ENCODE measurements around the gene FRRS1.
"Not testable (repeated sequence)": the region's sequence is repeated elsewhere in the genome, so short reads cannot be mapped to it uniquely, and the experiment has no call there.

FRRS1 gene, protein sequence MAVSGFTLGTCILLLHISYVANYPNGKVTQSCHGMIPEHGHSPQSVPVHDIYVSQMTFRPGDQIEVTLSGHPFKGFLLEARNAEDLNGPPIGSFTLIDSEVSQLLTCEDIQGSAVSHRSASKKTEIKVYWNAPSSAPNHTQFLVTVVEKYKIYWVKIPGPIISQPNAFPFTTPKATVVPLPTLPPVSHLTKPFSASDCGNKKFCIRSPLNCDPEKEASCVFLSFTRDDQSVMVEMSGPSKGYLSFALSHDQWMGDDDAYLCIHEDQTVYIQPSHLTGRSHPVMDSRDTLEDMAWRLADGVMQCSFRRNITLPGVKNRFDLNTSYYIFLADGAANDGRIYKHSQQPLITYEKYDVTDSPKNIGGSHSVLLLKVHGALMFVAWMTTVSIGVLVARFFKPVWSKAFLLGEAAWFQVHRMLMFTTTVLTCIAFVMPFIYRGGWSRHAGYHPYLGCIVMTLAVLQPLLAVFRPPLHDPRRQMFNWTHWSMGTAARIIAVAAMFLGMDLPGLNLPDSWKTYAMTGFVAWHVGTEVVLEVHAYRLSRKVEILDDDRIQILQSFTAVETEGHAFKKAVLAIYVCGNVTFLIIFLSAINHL

DNA sequence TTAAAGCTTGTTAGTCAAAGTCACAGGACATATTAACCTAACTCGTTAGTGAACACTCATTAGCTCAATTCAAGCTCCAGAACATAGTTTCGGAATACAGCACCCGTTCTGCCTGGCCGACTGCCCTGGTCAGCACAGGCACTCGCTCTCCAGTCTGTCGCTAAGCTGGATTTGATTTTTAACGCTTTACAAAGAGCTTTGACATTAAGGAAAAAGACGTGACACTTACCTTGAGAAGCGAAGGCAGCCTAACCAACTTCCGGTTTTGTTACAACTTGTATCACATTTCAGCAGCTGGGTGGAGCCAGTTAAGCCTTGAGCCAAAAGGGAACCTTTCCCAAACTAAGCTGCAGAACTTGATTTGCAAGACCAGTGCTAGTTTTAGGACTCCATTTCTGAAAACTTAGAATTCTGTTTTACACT, at the start of gene FRRS1:
Gene FRRS1 (minus strand): TSS at position 258 of the 423 bp plus-strand sequence. CDS start 17,867 bp downstream, outside the sequence.
- H3K36me3 ChIP-seq (ENCODE audit: insufficient read depth, low read length), result no peaks in the 10 kb centered on the region
- H3K9ac ChIP-seq (ENCODE audit: low read depth, low read length), result peak within 1 kb of the TSS; percentile 80
- H3K9me3 ChIP-seq (ENCODE audit: control insufficient read depth, insufficient read depth, low read length), result no peaks in the 10 kb centered on the region
- H3K4me1 ChIP-seq (ENCODE audit: insufficient read depth, low read length), result no peaks in the 10 kb centered on the region

DNA sequence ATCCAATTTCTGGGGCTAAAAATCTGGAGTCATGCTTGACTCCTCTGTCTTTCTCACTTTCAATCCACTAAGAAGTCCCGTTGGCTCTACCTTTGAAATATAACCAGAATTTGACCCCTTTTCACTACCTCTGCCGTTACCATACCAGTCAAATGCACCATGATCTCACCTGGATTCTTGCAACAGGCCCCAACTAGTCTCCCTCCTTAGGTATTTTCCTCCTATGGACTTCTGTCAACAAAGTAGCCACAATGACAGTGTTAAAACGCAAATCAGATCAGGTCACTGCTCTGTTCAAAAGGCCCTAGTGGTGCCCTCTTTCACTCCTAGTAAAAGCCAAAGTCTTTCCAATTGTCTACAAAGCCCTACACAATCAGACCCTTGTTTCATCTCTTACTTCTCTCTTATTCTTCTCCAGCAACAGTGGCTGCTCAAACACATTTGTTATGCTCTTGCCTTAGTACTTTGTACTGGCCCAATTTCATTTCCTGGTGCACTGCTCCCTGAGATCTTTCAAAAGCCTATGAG, 48.0 kb upstream of the FRRS1 start:
- Histone ChIP-seq H3K36me3 (ENCODE audit: insufficient read depth, low read length) (no peaks in the 10 kb centered on the region), H3K9ac (ENCODE audit: low read depth, low read length) (no peak overlapping the region), H3K4me1 (ENCODE audit: insufficient read depth, low read length) (no peaks in the 10 kb centered on the region), H3K9me3 (ENCODE audit: control insufficient read depth, insufficient read depth, low read length) (no peaks in the 10 kb centered on the region)

DNA sequence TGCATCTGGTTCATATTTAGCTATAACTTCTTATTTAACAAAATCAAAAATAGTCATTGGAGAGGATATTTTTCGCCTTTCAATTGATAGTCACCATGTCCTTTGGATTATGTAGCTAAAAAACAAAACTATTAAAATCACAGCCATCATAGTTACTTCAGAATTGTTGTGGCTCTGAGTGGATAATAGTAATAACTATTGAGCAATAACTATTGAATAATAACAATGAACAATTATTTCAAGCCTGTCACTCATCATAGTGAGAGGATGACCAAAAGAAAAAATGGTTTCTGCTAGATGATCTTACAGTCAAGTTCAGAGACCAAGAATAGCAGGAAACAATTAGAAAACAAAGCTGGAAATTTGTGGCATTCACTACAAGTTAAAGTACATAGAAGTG, 45.3 kb upstream of the FRRS1 start:
- H3K9me3 ChIP-seq (ENCODE audit: control insufficient read depth, insufficient read depth, low read length), result no peaks in the 10 kb centered on the region
- H3K36me3 ChIP-seq (ENCODE audit: insufficient read depth, low read length), result no peaks in the 10 kb centered on the region
- 0 out of 2 replicates have a peak, but pooled peaks cover 4% of the 10 kb centered on the region for H3K4me1 ChIP-seq (ENCODE audit: insufficient read depth, low read length)
- no peak overlapping the region for H3K9ac ChIP-seq (ENCODE audit: low read depth, low read length)

DNA sequence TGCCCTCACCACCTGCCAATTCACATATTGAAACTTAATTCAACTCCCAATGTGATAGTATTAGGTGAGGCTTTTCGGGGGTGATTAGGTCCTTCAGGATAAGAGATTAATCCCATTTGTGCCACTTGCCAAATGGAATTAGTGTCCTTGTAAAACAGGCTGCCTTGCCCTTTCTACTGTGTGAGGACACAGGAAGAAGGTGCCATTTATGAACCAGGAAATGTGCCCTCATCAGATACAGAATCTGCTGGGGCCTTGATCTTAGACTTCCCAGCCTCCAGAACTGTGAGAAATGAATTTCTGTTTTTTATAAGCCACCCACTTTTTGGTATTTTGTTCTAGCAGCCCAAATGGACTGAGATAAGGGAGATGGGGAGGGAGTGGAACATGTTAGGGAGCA, 44.6 kb upstream of the FRRS1 start:
- Histone ChIP-seq H3K9ac (ENCODE audit: low read depth, low read length) (no peak overlapping the region), H3K9me3 (ENCODE audit: control insufficient read depth, insufficient read depth, low read length) (no peaks in the 10 kb centered on the region), H3K36me3 (ENCODE audit: insufficient read depth, low read length) (no peaks in the 10 kb centered on the region), H3K4me1 (ENCODE audit: insufficient read depth, low read length) (0 out of 2 replicates have a peak, but pooled peaks cover 4% of the 10 kb centered on the region)

DNA sequence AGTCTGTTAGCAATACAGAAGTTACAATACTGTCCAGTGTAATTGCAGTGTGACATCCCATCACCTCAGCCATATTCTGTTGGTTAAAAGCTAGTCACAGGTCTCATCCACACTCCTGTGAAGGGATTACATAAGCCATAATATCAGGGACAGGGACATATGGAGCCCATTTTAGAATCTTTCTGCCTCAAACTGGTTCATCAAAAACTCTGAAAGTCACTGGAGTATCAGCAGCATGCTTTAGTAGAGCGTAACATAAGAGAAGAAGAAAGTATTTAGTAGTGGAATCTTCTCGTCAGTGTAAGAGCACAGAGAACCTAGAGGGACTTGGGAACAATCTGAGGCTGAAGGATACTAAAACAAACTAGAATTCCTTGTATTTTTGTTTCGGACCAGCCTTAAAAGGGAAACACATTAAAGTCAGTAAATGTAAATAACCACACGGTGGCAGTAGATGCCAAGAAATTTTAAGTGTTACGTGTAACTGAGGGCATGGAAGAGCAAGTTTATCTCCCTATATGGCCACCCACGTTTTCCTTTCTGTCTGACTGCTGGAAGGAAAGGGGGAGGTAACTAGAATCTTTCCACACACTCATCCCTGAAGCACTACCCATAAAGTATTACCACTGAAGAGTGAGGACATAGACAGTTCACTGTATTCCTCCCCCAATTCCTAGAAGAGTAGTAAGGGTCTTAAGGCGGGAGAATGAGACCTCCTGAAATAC, 42.1 kb upstream of the FRRS1 start:
- H3K9me3 ChIP-seq (ENCODE audit: control insufficient read depth, insufficient read depth, low read length), result no peaks in the 10 kb centered on the region
- H3K9ac ChIP-seq (ENCODE audit: low read depth, low read length), result no peak overlapping the region; the same call in 1 of the 2 replicates
- 0 out of 2 replicates have a peak, but pooled peaks cover 4% of the 10 kb centered on the region for H3K4me1 ChIP-seq (ENCODE audit: insufficient read depth, low read length)
- H3K36me3 ChIP-seq (ENCODE audit: insufficient read depth, low read length), result no peaks in the 10 kb centered on the region

DNA sequence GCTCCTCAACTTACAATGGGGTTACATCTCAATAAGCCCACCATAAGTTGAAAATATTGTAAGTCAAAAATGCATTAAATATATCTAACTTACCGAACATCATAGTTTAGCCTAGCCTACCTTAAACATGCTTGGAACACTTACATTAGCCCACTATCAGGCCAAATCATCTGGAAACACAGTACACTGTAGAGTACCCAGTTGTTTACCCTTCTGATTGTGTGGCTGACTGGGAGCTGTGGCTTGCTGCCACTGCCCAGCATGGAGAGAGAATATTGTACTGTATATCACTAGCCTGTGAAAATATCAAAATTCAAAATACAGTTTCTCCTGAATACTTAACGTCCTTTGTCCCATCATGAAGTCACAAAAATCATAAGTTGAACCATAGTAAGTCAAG, 40.4 kb upstream of the FRRS1 start:
- no peaks in the 10 kb centered on the region for H3K36me3 ChIP-seq (ENCODE audit: insufficient read depth, low read length)

DNA sequence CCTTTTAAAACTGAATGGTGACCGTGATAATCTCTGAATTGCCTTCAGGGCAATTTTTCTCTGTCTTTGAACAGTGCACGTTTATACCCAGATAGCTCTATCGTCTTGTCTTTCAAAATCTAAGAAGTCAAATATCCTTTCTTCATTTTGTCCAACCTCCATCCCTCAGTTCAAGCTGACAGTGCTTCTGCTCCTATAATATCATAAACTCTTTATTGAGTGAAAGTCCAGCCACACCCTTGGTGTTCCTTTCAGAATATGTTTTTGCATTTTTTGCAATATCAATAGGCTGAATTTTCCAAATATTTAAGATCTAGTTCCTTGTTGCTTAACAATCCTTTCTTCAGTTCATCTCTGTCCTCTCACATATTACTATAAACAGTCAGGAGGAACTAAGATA, 35.1 kb upstream of the FRRS1 start:
- no peaks in the 10 kb centered on the region for H3K9me3 ChIP-seq (ENCODE audit: control insufficient read depth, insufficient read depth, low read length)
- H3K9ac ChIP-seq (ENCODE audit: low read depth, low read length), result no peak overlapping the region
- H3K4me1 ChIP-seq (ENCODE audit: insufficient read depth, low read length), result no peaks in the 10 kb centered on the region
- no peaks in the 10 kb centered on the region for H3K36me3 ChIP-seq (ENCODE audit: insufficient read depth, low read length)

More for the DNA sequence above, 40.4 kb upstream of the FRRS1 start:
- Histone ChIP-seq H3K9me3 (ENCODE audit: control insufficient read depth, insufficient read depth, low read length) (no peaks in the 10 kb centered on the region), H3K9ac (ENCODE audit: low read depth, low read length) (no peak overlapping the region), H3K4me1 (ENCODE audit: insufficient read depth, low read length) (0 out of 2 replicates have a peak, but pooled peaks cover 4% of the 10 kb centered on the region)

DNA sequence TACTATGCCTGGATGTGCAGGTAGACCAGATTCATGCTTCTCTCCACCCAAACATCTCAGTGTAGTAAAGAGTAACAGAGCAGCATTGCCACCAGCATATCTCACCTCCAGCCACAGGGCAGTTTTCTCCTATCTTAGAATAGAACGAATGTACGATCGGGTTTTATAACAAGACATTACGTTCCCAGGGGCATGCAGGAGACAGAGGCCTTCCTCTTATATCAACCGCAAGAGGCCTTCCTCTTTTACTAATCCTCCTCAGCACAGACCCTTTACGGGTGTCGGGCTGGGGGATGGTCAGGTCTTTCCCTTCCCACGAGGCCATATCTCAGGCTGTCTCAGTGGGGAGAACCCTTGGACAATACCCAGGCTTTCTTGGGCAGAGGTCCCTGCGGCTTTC, 27.4 kb upstream of the FRRS1 start:
- H3K9ac ChIP-seq (ENCODE audit: low read depth, low read length); H3K36me3 ChIP-seq (ENCODE audit: insufficient read depth, low read length); H3K9me3 ChIP-seq (ENCODE audit: control insufficient read depth, insufficient read depth, low read length): not testable (repeated sequence)

DNA sequence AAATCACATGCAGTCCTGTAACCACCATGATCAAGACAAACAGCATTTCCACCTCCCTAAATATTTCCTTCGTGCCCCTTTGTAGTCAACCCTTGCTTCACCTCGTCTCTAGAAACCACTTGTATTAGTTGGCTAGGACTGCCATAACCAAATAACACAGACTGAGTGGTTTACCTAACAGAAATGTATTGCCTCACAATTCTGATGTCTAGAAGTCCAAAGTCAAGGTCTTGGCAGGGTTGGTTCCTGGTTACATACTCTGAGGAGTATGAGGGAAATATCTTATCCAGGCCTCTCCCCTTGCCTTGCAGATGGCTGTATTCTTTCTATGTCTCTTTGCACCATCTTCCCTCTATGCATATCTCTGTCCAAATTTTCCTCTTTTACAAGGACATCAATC, 23.3 kb upstream of the FRRS1 start:
- Histone ChIP-seq H3K4me1 (ENCODE audit: insufficient read depth, low read length) (no peaks in the 10 kb centered on the region), H3K9ac (ENCODE audit: low read depth, low read length) (no peak overlapping the region), H3K9me3 (ENCODE audit: control insufficient read depth, insufficient read depth, low read length) (no peaks in the 10 kb centered on the region), H3K36me3 (ENCODE audit: insufficient read depth, low read length) (no peaks in the 10 kb centered on the region; the same call in 1 of the 2 replicates)

More for the DNA sequence above, 27.4 kb upstream of the FRRS1 start:
- H3K4me1 ChIP-seq (ENCODE audit: insufficient read depth, low read length), result not testable (repeated sequence)

DNA sequence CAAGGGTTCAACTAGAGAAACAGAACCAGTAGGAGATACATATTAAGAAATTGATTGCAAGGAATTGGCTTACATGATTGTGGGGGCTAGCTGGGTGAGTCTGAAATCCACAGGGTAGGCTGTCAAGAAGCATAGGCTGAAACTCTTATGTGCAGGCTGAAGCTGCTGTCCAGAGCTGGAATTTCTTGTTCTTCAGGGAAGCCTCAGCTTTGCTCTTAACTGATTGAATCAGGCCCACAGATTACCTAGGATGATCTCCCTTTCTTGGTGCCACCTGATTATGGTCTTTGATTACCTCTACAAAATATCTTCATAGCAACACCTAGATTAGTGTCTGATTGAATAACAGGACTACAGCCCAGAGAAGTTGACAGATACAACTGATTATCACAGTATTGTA, 22.5 kb upstream of the FRRS1 start:
- no peak overlapping the region for H3K9ac ChIP-seq (ENCODE audit: low read depth, low read length)

DNA sequence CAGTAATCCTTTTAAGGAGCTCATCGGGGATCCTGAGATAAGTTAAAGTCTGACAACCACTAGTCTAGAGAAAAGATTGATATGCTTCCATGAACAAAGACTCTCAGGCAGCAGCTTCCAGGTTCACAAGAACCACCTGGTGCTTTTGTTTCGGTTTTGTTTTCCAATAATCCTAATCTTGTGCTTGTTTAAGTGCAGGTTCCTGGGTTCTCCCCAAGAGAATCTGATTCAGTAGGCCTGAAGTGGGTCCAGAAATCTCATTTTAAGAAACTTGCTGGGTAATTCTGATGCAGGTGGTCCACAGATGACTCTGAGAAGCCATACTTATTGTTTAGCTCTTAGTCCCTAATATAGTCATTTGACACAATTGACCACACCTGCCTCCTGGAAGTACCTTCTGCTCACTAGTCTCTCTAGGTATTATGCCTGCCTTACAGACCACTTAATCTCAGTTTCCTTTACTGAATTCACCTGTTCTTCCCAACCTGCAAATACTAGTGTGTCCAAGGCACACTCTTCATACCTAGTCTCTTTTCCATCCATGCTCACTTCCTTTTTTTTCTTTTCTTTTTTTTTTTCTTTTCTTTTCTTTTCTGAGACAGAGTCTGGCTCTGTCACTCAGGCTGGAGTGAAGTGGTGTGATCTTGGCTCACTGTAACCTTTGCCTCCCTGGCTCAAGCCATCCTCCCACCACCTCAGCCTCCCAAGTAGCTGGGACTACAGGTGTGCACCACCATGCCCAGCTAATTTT, 20.5 kb upstream of the FRRS1 start:
- H3K9me3 ChIP-seq (ENCODE audit: control insufficient read depth, insufficient read depth, low read length), result no peaks in the 10 kb centered on the region
- H3K36me3 ChIP-seq (ENCODE audit: insufficient read depth, low read length), result no peaks in the 10 kb centered on the region; the same call in 1 of the 2 replicates
- no peaks in the 10 kb centered on the region for H3K4me1 ChIP-seq (ENCODE audit: insufficient read depth, low read length)
- no peak overlapping the region for H3K9ac ChIP-seq (ENCODE audit: low read depth, low read length)

More for the DNA sequence above, 22.5 kb upstream of the FRRS1 start:
- Histone ChIP-seq H3K4me1 (ENCODE audit: insufficient read depth, low read length) (no peaks in the 10 kb centered on the region), H3K9me3 (ENCODE audit: control insufficient read depth, insufficient read depth, low read length) (no peaks in the 10 kb centered on the region), H3K36me3 (ENCODE audit: insufficient read depth, low read length) (no peaks in the 10 kb centered on the region; the same call in 1 of the 2 replicates)

DNA sequence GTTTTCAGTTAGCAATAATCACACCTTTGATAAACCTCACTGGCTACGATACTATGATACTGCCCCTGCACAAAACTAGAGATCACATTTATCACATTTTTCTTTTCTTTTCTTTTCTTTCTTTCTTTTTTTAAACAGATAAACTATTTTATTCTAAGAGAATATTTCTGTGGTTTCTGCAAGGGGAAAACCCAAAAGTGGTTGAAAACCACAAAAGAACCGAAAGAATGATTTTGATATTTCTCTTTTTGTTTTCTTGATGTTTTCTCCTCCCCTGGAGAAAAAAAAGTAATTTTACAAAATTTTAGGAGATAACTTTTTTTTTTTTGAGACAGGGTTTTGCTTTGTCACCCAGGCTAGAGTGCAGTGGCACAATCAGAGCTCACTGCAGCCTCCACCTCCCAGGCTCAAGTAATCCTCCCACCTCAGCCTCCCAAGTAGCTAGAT, 18.4 kb upstream of the FRRS1 start:
- Histone ChIP-seq H3K9me3 (ENCODE audit: control insufficient read depth, insufficient read depth, low read length) (no peaks in the 10 kb centered on the region), H3K36me3 (ENCODE audit: insufficient read depth, low read length) (no peaks in the 10 kb centered on the region; the same call in 1 of the 2 replicates), H3K9ac (ENCODE audit: low read depth, low read length) (no peak overlapping the region), H3K4me1 (ENCODE audit: insufficient read depth, low read length) (no peaks in the 10 kb centered on the region)

DNA sequence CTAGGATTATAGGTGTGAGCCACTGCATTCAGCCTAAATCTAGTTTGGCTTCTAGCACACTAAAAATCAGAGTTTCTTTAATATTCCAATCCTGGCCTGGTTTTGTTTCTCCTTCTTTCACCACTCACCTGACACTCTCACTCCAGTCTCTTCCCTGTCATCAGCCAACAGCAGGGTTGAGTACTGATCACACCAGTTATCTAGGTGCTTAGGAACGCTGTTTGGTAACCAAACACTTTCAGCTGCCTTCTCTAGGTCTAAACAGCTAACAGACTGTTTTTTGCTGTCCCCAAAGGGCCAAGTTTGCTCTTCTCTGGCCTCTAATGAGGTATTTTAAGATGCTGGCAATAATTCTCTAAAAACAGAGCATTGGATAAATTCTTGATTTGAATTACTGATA, 17.7 kb upstream of the FRRS1 start:
- H3K9ac ChIP-seq (ENCODE audit: low read depth, low read length), result no peak overlapping the region
- H3K36me3 ChIP-seq (ENCODE audit: insufficient read depth, low read length), result no peaks in the 10 kb centered on the region; the same call in 1 of the 2 replicates
- no peaks in the 10 kb centered on the region for H3K4me1 ChIP-seq (ENCODE audit: insufficient read depth, low read length)
- no peaks in the 10 kb centered on the region for H3K9me3 ChIP-seq (ENCODE audit: control insufficient read depth, insufficient read depth, low read length)

DNA sequence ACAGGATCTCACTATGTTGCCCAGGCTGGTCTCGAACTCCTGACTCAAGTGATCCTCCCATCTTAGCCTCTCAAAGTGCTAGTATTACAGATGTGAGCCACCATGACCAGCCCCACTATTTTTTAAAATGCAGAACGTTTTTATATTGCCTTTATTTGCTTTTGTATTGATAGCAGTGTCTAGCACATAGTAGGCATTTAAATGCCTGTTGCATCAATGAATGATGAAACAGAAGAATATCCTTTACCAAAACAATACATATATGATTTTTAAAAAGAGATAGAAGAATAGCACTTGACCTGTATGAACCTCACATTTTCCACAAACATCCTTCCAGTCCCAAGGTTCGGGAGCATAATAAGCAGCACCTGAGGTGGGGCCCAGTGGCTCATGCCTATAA, 16.5 kb upstream of the FRRS1 start:
- Histone ChIP-seq H3K9me3 (ENCODE audit: control insufficient read depth, insufficient read depth, low read length) (no peaks in the 10 kb centered on the region), H3K9ac (ENCODE audit: low read depth, low read length) (no peak overlapping the region), H3K36me3 (ENCODE audit: insufficient read depth, low read length) (no peaks in the 10 kb centered on the region), H3K4me1 (ENCODE audit: insufficient read depth, low read length) (no peaks in the 10 kb centered on the region)
